Peyer's patch (tissue), 4 donors: Measurements from ENCODE around the gene DLAT. TPM values are rescaled to one million over a fixed set of nuclear protein-coding genes. Genes with fewer than 3 reads are reported as not detected.

ENCODE experiments used
- DNase-seq, 3 donors: peaks; one replicate each; pipeline ENCODE4 v3.0.0-alpha.2; 2017 to 2019
- H3K27ac ChIP-seq, 4 donors: fragments of 200-600 bp; sonication (generic); one replicate each; pipeline ENCODE4 v1.5.1; 2016 to 2019
- H3K27me3 ChIP-seq, 2 donors: fragments of 200-600 bp; sonication (generic); one replicate each; pipeline ENCODE4 v1.5.1; 2019
- H3K36me3 ChIP-seq, 3 donors: fragments of 200-600 bp; sonication (generic); one replicate each; pipeline ENCODE4 v1.5.1; 2016 to 2019
- H3K4me1 ChIP-seq, 4 donors: fragments of 200-600 bp; sonication (generic); one replicate each; pipeline ENCODE4 v1.5.1; 2016 to 2019
- H3K4me3 ChIP-seq, 4 donors: fragments of 200-600 bp; sonication (generic); 1 replicate in 3 of 4; 2 replicates in 1 of 4; pipeline ENCODE4 v1.5.1; 2016 to 2019; ENCODE audit warnings: mild to moderate bottlenecking in 1 of 4
- H3K9me3 ChIP-seq, 4 donors: fragments of 200-600 bp; sonication (generic); one replicate each; pipeline ENCODE4 v1.5.1; 2016 to 2019; ENCODE audit warnings: mild to moderate bottlenecking in 1 of 4
- CTCF ChIP-seq, 6 experiments: fragments of 450-650 bp in 4 of 6; fragments of 200-600 bp in 2 of 6; sonication (generic) in 1 of 6; IDR thresholded peaks; one replicate each; pipeline ENCODE4 v1.5.1; 2017 to 2019; ENCODE audit warnings: antibody characterized with exemption in 6 of 6, mild to moderate bottlenecking in 3 of 6, moderate library complexity in 1 of 6
- POLR2A ChIP-seq, 2 donors: fragments of 450-650 bp; IDR thresholded peaks; one replicate each; pipeline ENCODE4 v1.5.1; 2017; ENCODE audit warnings: antibody characterized with exemption in 2 of 2, mild to moderate bottlenecking in 2 of 2, moderate library complexity in 2 of 2
- total RNA-seq, 4 donors: library from RNA; depleted of rRNA; stranded (reverse); fragments of >200 nt; gene quantifications; one replicate each; pipeline ENCODE4 v1.1.0, GENCODE V29; 2016

The DLAT gene
- total RNA-seq, 4 donors from 2014 or later, result 23.2 to 28.6 (median 27.0) TPM

- TF ChIP-seq CTCF (IDR thresholded peaks at IDR 0.05) (no peak), POLR2A (IDR thresholded peaks at IDR 0.05) (no peak)
- Histone ChIP-seq H3K27ac (peak overlapping the region in 1 of 4 donors; percentile 30), H3K9me3 (no peaks in the 10 kb centered on the region), H3K36me3 (peaks cover 0 to 6% (median 0%) of the 10 kb centered on the region in 3 donors), H3K4me1 (peaks cover 0 to 6% (median 0%) of the 10 kb centered on the region in 4 donors), H3K4me3 (no peak overlapping the region), H3K27me3 (no peaks in the 10 kb centered on the region)
- DNase-seq, result no peak
Measured at GRCh38 chr11:112013497-112014164, 11.6 kb upstream of the DLAT start.

DNA sequence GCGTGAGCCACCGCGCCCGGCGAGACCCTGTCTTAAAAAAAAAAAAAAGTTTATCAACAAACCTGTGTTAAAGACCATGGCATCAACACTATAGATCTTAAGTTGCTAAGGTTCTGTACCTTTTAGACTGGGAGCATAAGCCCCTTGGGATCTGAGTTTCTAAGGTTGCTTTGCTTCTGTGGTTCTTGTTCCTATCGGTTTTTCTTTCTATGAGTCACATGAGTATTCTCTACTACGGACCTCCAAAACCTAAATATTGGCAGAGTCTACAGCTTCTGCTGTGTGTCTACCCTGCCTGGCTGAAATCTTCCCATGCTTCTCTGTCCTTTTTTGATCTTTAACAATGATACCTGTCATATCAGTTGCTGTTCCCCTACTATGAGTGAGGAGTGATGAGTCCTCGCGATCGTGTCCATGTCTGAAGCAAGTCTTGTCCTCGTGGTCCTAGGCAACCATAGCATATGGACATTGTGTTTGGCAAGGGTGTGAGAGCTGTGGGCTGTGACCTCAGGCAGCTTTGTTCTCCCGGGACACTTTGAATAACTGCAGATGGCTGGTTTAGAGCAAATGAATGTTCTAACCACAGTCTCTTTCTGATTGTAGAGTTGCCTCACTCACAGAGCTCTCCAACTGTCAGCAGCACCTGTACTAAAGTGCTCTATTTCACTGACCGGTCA lies 9.0 kb upstream of the DLAT start:
- no peak overlapping the region for H3K4me3 ChIP-seq
- DNase-seq, result no peak
- H3K4me1 ChIP-seq, result peaks cover 0 to 6% (median 0%) of the 10 kb centered on the region in 4 donors
- peak overlapping the region in 3 of 4 donors; percentile 27 to 44 (median 33) for H3K27ac ChIP-seq
- peaks cover 0 to 25% (median 0%) of the 10 kb centered on the region in 3 donors for H3K36me3 ChIP-seq
- TF ChIP-seq POLR2A (IDR thresholded peaks at IDR 0.05) (no peak), CTCF (IDR thresholded peaks at IDR 0.05) (no peak)
- no peaks in the 10 kb centered on the region for H3K9me3 ChIP-seq
- H3K27me3 ChIP-seq, result no peaks in the 10 kb centered on the region

GRCh38 chr11:112016765-112017376 lies 8.3 kb upstream of the DLAT start:
- no peak for DNase-seq

DNA sequence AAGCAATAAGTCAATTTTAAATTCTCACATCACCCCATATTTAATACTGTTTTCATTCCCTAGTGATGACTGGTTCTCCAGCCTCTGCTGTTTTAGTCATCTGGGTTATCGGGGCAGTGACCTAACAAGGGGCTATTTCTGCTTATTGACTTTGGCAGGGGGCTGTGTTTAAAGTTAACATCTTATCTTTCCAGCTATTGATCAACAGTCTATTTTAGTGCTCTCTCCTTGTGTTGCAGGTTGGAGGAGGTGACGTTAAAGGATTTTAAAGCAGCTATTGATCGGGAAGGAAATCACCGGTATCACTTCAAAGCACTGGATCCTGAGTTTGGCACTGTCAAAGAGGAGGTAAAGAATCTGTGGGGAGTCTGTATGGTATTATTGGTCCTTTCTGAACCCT lies 7.7 kb upstream of the DLAT start:
- Histone ChIP-seq H3K36me3 (peaks cover 0 to 25% (median 0%) of the 10 kb centered on the region in 3 donors), H3K27ac (peak overlapping the region in 2 of 4 donors; percentile 26 to 30), H3K4me1 (peaks cover 0 to 6% (median 0%) of the 10 kb centered on the region in 4 donors), H3K4me3 (no peak overlapping the region), H3K9me3 (no peaks in the 10 kb centered on the region), H3K27me3 (no peaks in the 10 kb centered on the region)
- no peak for DNase-seq
- TF ChIP-seq POLR2A (IDR thresholded peaks at IDR 0.05) (no peak), CTCF (IDR thresholded peaks at IDR 0.05) (no peak)

More at GRCh38 chr11:112016765-112017376, 8.3 kb upstream of the DLAT start:
- Histone ChIP-seq H3K27ac (peak overlapping the region in 2 of 4 donors; percentile 27 to 44), H3K9me3 (no peaks in the 10 kb centered on the region), H3K4me1 (peaks cover 0 to 6% (median 0%) of the 10 kb centered on the region in 4 donors), H3K36me3 (peaks cover 0 to 25% (median 0%) of the 10 kb centered on the region in 3 donors), H3K4me3 (no peak overlapping the region), H3K27me3 (no peaks in the 10 kb centered on the region)
- no peak for TF ChIP-seq POLR2A (IDR thresholded peaks at IDR 0.05)
- no peak for TF ChIP-seq CTCF (IDR thresholded peaks at IDR 0.05)

GRCh38 chr11:112019066-112019465 lies 6.1 kb upstream of the DLAT start:
- DNase-seq, result no peak
- Histone ChIP-seq H3K27ac (no peak overlapping the region), H3K4me3 (no peak overlapping the region), H3K36me3 (peaks cover 0 to 25% (median 0%) of the 10 kb centered on the region in 3 donors), H3K27me3 (no peaks in the 10 kb centered on the region), H3K9me3 (no peaks in the 10 kb centered on the region), H3K4me1 (peaks cover 0 to 6% (median 3%) of the 10 kb centered on the region in 4 donors)
- TF ChIP-seq POLR2A (IDR thresholded peaks at IDR 0.05), result no peak
- TF ChIP-seq CTCF (IDR thresholded peaks at IDR 0.05), result no peak
